ENCODE data around the gene AUTS2.

GRCh38 chr7:70420381-70420662, 822.0 kb downstream of the AUTS2 start:
- TF ChIP-seq, protein P1, sequence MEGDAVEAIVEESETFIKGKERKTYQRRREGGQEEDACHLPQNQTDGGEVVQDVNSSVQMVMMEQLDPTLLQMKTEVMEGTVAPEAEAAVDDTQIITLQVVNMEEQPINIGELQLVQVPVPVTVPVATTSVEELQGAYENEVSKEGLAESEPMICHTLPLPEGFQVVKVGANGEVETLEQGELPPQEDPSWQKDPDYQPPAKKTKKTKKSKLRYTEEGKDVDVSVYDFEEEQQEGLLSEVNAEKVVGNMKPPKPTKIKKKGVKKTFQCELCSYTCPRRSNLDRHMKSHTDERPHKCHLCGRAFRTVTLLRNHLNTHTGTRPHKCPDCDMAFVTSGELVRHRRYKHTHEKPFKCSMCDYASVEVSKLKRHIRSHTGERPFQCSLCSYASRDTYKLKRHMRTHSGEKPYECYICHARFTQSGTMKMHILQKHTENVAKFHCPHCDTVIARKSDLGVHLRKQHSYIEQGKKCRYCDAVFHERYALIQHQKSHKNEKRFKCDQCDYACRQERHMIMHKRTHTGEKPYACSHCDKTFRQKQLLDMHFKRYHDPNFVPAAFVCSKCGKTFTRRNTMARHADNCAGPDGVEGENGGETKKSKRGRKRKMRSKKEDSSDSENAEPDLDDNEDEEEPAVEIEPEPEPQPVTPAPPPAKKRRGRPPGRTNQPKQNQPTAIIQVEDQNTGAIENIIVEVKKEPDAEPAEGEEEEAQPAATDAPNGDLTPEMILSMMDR (IDR thresholded peaks at IDR 0.05; ENCODE audit: low read length) = no peak
- no peak for TF ChIP-seq EZH2 (IDR thresholded peaks at IDR 0.05; ENCODE audit: borderline replicate concordance, low read length)

Data from OCI-LY1 (cell line).